Suprapubic skin (tissue), 4 donors: ENCODE measurements around the gene IGBP1. TPM values are rescaled to one million over a fixed set of nuclear protein-coding genes. Genes with fewer than 3 reads are reported as not detected.
A peak's percentile ranks its signal among the peaks of the same experiment; 100 is the strongest.
"Not testable (repeated sequence)": the region's sequence is repeated elsewhere in the genome, so short reads cannot be mapped to it uniquely, and the experiment has no call there.

Experiments used
- DNase-seq, 2 donors: peaks; one replicate each; pipeline ENCODE4 v3.0.0-alpha.2; 2019; ENCODE audit warnings: low spot score in 2 of 2
- H3K27ac ChIP-seq: fragments of 200-600 bp; sonication (generic); one replicate; pipeline ENCODE4 v1.5.1; 2019
- H3K27me3 ChIP-seq: fragments of 200-600 bp; sonication (generic); one replicate; pipeline ENCODE4 v1.5.1; 2019
- H3K36me3 ChIP-seq: fragments of 200-600 bp; sonication (generic); one replicate; pipeline ENCODE4 v1.5.1; 2019
- H3K4me1 ChIP-seq: fragments of 200-600 bp; sonication (generic); one replicate; pipeline ENCODE4 v1.5.1; 2019
- H3K4me3 ChIP-seq: fragments of 200-600 bp; sonication (generic); one replicate; pipeline ENCODE4 v1.5.1; 2019; ENCODE audit warnings: mild to moderate bottlenecking
- H3K9me3 ChIP-seq: fragments of 200-600 bp; sonication (generic); one replicate; pipeline ENCODE4 v1.5.1; 2019
- CTCF ChIP-seq, 2 donors: fragments of 200-600 bp in 1 of 2; fragments of 450-650 bp in 1 of 2; sonication (generic) in 1 of 2; IDR thresholded peaks; one replicate each; pipeline ENCODE4 v1.5.1; 2016 to 2019; ENCODE audit warnings: antibody characterized with exemption in 2 of 2, mild to moderate bottlenecking in 1 of 2, moderate library complexity in 1 of 2
- EP300 ChIP-seq: sonication (generic); formaldehyde crosslinking; IDR thresholded peaks from one replicate; pipeline ENCODE4 v1.6.1; 2017; ENCODE audit warnings: antibody characterized with exemption
- POLR2A ChIP-seq, 2 donors: fragments of 450-650 bp; IDR thresholded peaks; one replicate each; pipeline ENCODE4 v1.6.1; 2017; ENCODE audit warnings: antibody characterized with exemption in 2 of 2, mild to moderate bottlenecking in 2 of 2, moderate library complexity in 2 of 2
- POLR2AphosphoS5 ChIP-seq, 3 donors: sonication (generic); formaldehyde crosslinking; IDR thresholded peaks; one replicate each; pipeline ENCODE4 v1.6.1; 2017; ENCODE audit warnings: antibody characterized with exemption in 3 of 3
- WGBS: methylation state at CpG from one replicate; pipeline ENCODE4 v1.1.5; 2018; 5-methylcytosine and 5-hydroxymethylcytosine counted together
- total RNA-seq, 4 donors: library from RNA; depleted of rRNA; stranded (reverse); fragments of >200 nt; gene quantifications; one replicate each; pipeline ENCODE4 v1.1.0, GENCODE V29; 2016

The IGBP1 gene
- total RNA-seq, 4 donors from 2014 or later: 50.7 to 83.5 (median 64.6) TPM

- Histone ChIP-seq H3K4me1 (no peaks in the 10 kb centered on the region), H3K27me3 (no peaks in the 10 kb centered on the region), H3K4me3 (no peak overlapping the region), H3K36me3 (no peaks in the 10 kb centered on the region), H3K27ac (no peak overlapping the region), H3K9me3 (no peaks in the 10 kb centered on the region)
- no peak for TF ChIP-seq CTCF (IDR thresholded peaks at IDR 0.05)
- no peak for TF ChIP-seq EP300
- TF ChIP-seq POLR2A (IDR thresholded peaks at IDR 0.05): no peak
- TF ChIP-seq POLR2AphosphoS5 (IDR thresholded peaks at IDR 0.05): no peak
- 85% methylated on average over 5 of the region's 5 CpGs for WGBS
- no peak for DNase-seq
Measured at GRCh38 chrX:70183091-70183490, 49.8 kb downstream of the IGBP1 start.

DNA sequence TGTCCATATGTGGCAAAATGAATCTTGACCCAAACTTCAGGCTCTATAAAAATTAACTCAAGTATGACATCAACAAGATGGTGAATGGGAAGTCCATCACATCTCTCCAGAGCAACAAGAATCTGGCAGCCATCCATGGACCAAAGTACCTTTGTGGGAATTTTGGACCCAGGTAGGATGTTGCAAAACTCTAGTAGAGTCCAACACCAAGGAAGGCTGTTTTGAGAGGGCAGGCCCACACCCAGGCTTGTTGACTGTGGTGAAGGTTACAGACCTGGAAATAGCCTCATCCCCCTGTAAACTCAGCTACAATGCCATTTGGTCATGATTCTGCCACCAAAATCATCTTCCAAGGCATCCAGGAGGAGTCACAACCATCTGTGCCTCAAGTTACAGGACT lies 57.0 kb downstream of the IGBP1 start:
- TF ChIP-seq POLR2AphosphoS5 (IDR thresholded peaks at IDR 0.05): no peak
- TF ChIP-seq POLR2A (IDR thresholded peaks at IDR 0.05): no peak
- no peak for TF ChIP-seq CTCF (IDR thresholded peaks at IDR 0.05)
- no peak for TF ChIP-seq EP300
- Histone ChIP-seq H3K9me3 (no peaks in the 10 kb centered on the region), H3K27ac (no peak overlapping the region), H3K36me3 (no peaks in the 10 kb centered on the region), H3K27me3 (no peaks in the 10 kb centered on the region), H3K4me3 (no peak overlapping the region), H3K4me1 (no peaks in the 10 kb centered on the region)
- DNase-seq: no peak

GRCh38 chrX:70196961-70197720 lies 63.9 kb downstream of the IGBP1 start:
- no peak overlapping the region for H3K27ac ChIP-seq
- TF ChIP-seq POLR2AphosphoS5 (IDR thresholded peaks at IDR 0.05): no peak
- peak in 1 of 2 donors; percentile 52 for TF ChIP-seq CTCF (IDR thresholded peaks at IDR 0.05)
- H3K4me1 ChIP-seq: no peaks in the 10 kb centered on the region
- H3K9me3 ChIP-seq: no peaks in the 10 kb centered on the region
- peak in 1 of 2 donors; percentile 74 for DNase-seq
- H3K27me3 ChIP-seq: no peaks in the 10 kb centered on the region
- H3K36me3 ChIP-seq: no peaks in the 10 kb centered on the region
- H3K4me3 ChIP-seq: no peak overlapping the region
- 18% methylated on average over 12 of the region's 12 CpGs for WGBS

DNA sequence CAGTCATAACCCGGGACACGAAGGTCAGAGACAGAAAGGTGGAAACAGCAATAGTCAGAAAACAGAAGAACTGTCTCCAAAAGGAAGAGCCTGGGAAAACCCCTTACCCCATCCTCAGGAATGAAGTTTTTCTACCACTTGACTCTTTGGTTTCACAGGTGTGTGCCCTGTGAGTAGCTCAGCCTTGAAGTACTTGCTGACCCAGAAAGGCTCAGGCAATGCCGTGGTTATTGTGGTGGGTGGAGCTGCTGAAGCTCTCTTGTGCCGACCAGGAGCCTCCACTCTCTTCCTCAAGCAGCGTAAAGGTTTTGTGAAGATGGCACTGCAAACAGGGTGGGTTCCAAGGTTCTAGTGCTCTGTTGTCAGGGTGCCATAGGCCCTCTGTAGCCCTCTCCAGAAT lies 68.5 kb downstream of the IGBP1 start:
- H3K4me1 ChIP-seq: no peaks in the 10 kb centered on the region
- H3K9me3 ChIP-seq: no peaks in the 10 kb centered on the region
- no peak overlapping the region for H3K4me3 ChIP-seq
- no peaks in the 10 kb centered on the region for H3K27me3 ChIP-seq
- H3K36me3 ChIP-seq: no peaks in the 10 kb centered on the region
- DNase-seq: no peak
- TF ChIP-seq CTCF (IDR thresholded peaks at IDR 0.05) (no peak), POLR2AphosphoS5 (IDR thresholded peaks at IDR 0.05) (no peak), EP300 (no peak), POLR2A (IDR thresholded peaks at IDR 0.05) (no peak)
- WGBS: 73% methylated on average over 5 of the region's 5 CpGs
- H3K27ac ChIP-seq: no peak overlapping the region

DNA sequence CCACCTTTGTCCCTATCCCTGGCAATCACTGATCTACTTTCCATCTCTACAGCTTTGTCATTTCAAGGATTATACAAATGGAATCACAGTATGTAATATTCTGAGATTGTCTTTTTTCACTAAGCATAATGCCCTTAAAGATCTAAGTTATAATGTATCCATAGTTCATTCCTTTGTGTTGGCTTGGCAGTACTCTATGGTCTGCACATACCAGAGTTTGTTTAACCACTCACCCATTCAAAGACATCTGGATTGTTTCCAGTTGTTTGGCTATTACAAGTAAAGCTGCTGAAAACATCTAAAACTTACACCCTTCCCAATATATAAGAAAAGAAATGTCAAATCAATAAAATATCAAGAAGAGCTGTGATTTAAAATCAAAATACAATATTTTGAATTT lies 75.2 kb downstream of the IGBP1 start:
- TF ChIP-seq POLR2A (IDR thresholded peaks at IDR 0.05) (no peak), EP300 (no peak), CTCF (IDR thresholded peaks at IDR 0.05) (no peak), POLR2AphosphoS5 (IDR thresholded peaks at IDR 0.05) (no peak)
- no peaks in the 10 kb centered on the region for H3K9me3 ChIP-seq
- H3K36me3 ChIP-seq: no peaks in the 10 kb centered on the region
- H3K4me1 ChIP-seq: no peaks in the 10 kb centered on the region
- no peaks in the 10 kb centered on the region for H3K27me3 ChIP-seq
- no peak overlapping the region for H3K4me3 ChIP-seq
- no peak for DNase-seq
- H3K27ac ChIP-seq: no peak overlapping the region

DNA sequence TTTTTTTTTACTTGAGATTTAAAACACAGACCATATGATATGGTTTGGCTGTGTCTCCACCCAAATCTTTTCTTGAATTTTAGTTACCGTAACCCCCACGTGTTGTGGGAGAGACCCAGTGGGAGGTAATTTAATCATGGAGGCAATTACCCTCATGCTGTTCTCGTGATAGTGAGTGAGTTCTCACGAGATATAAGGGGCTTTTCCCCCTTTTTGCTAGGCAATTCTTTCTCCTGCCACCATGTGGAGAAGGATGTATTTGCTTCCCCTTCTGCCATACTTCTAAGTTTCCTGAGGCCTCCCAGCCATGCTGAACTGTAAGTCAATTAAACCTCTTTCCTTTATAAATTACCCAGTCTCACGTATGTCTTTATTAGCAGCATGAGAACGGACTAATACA lies 76.3 kb downstream of the IGBP1 start:
- H3K27me3 ChIP-seq, H3K36me3 ChIP-seq, H3K4me3 ChIP-seq, H3K27ac ChIP-seq, H3K4me1 ChIP-seq, H3K9me3 ChIP-seq, DNase-seq: not testable (repeated sequence)
- WGBS: 66% methylated on average over 6 of the region's 6 CpGs
